Activated CD4-positive, alpha-beta T cell treated with anti-CD3 and anti-CD28 coated beads, Interleukin-2, amount 50 U/mL, for 24 hours (primary cell): ENCODE results near the gene IQUB.
A peak's percentile ranks its signal among the peaks of the same experiment; 100 is the strongest.
"Not testable (repeated sequence)": the region's sequence is repeated elsewhere in the genome, so short reads cannot be mapped to it uniquely, and the experiment has no call there.

ENCODE experiments used
- DNase-seq, 2 donors: peaks; one replicate each; pipeline ENCODE4 v3.0.0-alpha.2; 2020; ENCODE audit warnings: low read depth in 1 of 2, low spot score in 1 of 2

IQUB gene

DNA sequence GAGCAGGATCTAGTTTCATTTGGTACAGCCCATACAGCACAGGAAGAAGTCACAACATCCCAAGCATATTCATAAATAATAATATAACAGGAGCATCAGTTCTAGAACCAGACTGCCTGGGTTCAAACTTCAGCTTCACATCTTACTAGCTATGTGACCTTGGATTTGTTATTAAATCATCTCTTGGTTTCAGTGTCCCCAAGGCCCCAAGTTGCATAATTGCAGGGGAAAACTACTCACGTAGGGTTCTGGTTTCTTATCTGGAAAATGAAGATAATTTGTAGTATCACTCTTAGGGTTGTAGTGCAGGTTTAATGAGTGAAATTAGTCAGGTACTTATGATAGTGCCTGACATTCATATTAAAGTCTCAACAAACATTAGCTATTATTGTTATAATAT, 5.5 kb upstream of the IQUB start:
- DNase-seq: no peak

DNA sequence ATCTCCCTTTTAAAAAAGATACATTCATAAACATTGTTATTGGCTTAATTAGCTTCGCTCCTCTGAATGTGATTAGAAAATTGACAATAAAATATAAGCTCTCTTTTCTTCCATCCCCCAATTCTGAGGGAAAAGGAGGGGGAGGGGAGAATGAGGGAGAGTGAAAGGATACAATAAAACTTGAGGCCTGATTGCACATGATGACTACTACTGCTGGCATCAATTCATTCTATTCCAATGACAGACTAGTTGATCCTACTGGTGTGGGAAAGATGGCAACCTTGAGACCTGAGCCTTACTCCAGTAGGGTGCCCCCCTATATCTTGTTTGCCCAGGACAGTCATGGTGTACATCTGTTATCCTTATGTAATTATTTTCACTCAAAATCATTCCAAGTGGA, 4.5 kb upstream of the IQUB start:
- no peak for DNase-seq

DNA sequence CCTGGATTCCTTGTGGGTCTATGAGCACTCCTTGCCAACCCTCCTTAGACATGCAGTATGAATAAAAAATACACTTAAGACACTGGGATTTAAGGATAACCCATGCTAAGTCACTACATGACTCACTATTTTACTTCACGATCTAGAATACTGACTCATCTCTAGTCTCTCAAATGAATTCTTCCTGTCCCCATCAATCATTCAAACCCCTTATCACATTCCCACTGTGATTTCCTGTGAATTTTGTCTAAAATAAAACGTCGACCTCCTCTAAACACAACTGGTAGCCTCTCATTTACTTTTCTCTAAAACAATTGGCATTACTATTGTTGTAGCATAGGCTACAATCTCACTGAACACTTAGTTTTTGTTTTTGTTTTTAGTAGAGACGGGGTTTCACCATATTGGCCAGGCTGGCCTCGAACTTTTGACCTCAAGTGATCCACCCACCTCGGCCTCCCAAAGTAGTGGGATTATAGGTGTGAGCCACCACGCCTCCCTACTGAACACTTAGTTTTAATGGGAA, 3.9 kb upstream of the IQUB start:
- no peak for DNase-seq

DNA sequence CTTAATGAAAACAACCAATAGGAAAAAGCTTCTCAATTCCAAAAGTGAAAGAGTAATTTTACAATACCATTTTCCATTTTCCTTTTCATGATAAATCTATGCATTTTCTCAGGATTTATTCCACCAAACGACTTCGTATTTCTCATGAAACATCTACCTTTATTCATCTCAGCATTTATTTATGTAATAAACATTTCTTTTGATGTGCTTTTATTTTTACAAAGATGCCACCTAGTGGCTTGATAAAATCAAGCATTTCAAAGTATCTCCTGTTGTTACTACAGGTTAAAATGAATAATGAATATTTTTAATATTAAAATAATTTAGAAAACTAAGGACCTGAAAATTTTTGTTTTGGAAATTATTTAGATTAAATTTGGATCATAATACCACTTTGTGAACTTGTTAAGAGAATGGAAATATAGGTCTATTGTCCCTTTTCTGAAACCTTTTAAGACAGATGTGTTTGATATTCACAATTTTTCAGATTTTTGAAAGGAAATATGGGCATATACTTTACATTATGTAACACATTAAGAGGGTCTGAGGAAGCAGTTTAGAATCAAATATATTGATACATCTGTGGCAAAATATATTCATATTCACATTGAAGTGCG, 2.7 kb upstream of the IQUB start:
- DNase-seq: no peak

DNA sequence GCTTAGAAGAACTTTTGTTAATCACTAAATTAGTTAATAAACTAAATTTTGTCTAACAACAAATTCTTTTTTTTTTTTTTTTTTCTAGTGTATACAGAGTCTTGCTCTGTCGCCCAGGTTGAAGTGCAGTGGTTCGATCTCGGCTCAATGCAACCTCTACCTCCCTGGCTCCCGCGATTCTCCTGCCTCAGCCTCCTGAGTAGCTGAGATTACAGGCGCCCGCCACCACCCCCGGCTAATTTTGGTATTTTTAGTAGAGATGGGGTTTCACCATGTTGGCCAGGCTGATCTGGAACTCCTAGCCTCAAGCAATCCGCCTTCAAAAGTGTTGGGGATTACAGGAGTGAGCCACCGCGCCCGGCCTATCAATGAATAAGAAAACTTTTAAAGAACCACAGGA, 1.1 kb upstream of the IQUB start:
- no peak for DNase-seq

DNA sequence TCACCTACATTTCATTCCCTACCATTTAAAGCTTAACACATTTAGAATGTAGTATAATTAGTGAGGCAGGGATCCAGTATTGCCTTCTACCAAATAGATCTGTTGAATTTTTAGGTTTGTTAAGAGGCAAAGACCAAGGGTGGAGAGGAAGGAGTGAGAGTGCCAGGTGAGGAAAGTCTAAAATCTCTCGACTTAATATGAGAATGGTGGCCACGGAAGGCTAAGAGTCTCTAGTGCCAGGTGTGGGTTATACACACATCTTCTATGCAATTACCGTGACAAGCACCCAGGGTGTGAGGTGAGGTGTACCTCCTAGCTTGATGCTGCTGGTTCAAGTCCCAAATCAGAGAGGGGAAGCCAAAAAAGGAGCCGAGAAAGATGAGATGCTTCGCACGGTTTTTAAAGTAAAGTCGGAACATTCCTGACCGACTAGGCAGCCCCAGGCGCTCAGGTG, 439 bp downstream of the IQUB start:
- DNase-seq: no peak

DNA sequence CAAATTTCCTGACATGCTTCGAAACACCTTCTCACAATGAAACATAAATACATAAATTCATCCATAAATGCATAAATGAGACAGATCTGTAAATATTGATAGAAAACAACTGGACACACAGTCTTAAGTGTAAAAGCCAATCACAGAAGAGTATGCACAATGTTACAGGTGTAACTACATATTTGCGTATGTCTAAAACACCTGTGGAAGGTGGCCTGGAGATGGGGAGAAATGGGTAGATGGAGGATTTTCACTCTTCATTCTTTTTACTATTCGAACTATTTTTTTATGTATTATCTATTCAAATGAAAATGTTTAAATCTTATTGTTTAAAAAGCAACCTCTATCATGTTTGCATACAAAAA, 860 bp downstream of the IQUB start:
- DNase-seq: no peak

DNA sequence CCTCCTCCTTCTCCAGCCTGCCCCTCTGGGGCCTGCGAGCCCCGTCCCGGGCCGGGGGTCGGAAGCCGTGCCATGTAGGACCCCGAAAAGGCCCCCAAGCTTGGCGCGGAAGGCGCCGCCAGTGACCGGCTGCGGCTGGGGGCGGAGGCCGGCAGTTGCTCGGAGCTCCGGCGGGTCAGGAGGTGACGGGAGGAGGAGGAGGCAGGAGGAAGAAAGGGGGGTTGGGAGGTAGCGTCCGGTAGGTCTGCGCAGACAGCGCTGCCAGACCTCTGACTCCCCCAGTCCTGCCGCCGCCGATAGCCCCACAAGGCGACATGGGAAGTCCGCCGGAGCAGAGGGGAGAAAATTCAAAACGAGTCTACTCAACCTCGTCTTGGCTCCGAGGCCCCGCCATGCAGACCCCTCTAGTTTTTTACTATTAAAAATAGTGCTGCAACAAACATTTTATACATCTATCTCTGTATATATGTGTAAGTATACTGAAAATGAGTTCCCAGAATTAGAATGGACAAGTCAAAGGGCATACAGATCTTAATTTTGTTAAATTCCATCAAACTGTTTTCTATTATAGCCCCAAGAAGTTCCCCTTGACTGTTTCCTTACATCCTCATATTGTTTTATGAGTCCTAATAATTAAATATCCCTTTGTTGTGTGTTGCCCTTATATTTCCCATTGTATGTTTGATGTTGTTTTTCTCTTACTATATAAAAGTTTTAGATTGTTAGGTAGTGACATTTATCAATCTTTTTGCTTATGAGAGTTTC, 1.4 kb downstream of the IQUB start:
- DNase-seq: peak in 1 of 2 donors; percentile 6

DNA sequence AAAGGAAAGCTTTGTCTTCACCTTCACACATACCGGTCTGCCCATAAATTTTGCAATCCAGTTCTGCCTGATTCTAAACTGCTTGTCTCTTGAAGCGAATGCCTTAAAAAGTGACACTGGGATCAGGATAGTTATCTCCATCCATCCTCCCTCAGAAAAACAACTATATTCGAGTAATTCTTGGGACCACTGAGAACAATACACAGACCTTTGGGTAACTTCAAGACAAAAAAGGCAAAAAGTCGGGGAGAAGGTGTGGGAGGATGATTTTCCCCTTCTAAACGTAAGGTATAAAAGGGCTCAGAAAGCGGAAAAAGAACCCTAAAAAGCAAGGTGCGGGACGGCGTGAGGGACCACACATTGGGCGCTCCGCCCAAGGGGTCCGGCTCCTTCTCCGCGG, 2.1 kb downstream of the IQUB start:
- not testable (repeated sequence) for DNase-seq

DNA sequence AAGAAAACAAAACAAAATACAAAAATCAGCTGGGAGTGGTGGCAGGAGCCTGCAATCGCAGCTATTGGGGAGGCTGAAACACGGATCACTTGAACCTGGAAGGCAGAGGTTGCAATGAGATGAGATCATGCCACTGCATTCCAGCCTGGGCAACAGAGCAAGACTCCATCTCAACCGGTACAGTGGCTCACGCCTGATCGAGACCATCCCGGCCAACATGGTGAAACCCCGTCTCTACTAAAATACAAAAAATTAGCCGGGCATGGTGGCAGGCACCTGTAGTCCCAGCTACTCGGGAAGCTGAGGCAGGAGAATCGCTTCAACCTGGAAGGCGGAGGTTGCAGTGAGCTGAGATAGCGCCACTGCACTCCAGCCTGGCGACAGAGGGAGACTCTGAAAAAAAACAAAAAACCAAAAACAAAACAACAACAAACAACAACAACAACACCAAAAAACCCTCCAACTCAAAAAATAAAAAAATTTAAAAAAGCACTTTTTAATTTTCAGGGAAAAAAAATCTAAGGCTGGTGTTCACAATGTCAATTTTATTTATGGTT, 4.3 kb downstream of the IQUB start:
- not testable (repeated sequence) for DNase-seq

DNA sequence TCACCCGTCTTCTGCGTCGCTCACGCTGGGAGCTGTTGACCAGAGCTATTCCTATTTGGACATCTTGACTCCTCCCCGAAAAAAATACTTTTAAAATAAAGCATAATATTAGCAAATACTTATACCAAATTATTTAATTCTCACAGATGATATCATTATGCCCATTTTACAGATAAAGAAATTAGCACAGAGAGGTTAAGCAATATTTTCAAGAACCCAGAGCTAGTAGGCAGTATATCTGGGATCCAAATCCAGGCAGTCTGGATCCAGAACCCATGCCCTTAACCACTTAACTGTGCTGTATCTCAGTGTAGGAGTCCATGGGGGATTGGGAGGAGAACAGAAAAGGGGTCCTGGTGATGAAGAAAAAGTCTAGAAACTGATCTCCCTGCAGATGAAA, 6.1 kb downstream of the IQUB start:
- DNase-seq: no peak

DNA sequence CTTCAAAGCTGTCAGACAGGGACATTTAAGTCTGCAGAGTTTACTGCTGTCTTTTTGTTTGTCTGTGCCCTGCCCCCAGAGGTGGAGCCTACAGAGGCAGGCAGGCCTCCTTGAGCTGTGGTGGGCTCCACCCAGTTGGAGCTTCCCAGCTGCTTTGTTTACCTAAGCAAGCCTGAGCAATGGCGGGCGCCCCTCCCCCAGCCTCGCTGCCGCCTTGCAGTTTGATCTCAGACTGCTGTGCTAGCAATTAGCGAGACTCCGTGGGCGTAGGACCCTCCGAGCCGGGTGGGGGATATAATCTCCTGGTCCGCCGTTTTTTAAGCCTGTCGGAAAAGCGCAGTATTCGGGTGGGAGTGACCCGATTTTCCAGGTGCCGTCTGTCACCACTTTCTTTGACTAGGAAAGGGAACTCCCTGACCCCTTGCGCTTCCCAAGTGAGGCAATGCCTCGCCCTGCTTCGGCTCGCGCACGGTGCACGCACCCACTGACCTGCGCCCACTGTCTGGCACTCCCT, 6.6 kb downstream of the IQUB start:
- not testable (repeated sequence) for DNase-seq

DNA sequence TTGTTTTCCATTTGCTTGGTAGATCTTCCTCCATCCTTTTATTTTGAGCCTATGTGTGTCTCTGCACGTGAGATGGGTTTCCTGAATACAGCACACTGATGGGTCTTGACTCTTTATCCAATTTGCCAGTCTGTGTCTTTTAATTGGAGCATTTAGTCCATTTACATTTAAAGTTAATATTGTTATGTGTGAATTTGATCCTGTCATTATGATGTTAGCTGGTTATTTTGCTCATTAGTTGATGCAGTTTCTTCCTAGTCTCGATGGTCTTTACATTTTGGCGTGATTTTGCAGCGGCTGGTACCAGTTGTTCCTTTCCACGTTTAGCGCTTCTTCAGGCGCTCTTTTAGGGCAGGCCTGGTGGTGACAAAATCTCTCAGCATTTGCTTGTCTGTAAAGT, 7.9 kb downstream of the IQUB start:
- not testable (repeated sequence) for DNase-seq

DNA sequence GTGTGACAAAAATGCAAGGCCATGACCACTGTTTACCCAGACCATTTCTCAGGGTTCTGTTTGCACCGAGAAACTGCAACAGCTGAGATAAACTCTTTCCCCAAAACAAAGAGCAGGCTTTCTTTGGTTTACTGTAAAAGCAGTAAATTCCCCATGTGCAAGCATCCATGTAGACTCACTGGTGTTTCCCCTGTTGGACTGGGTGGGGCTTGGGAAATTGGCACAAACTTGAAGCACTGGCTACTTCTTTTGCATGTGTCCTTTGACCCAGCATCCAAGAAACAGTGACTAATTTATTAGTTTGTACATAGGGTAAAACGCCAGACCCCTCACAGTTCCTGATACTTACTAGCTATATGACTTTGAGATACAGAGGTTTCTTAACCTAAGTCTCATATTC, 12.3 kb downstream of the IQUB start:
- no peak for DNase-seq

DNA sequence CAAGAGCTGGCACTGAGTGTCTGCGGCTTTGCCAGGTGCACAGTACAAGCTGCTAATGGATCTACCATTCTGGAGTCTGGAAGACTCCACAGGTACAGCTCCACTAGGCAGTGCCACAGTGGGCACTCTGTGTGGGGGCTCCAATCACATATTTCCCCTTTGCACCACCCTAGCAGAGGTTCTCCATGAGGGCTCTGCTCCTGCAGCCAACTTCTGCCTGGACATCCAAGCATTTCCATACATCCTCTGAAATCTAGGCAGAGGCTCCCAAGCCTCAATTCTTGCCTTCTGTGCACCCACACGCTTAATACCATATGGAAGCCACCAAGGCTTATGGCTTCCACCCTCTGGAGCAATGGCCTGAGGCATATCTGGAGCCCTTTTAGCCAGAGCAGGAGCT, 29.2 kb downstream of the IQUB start:
- DNase-seq: no peak

DNA sequence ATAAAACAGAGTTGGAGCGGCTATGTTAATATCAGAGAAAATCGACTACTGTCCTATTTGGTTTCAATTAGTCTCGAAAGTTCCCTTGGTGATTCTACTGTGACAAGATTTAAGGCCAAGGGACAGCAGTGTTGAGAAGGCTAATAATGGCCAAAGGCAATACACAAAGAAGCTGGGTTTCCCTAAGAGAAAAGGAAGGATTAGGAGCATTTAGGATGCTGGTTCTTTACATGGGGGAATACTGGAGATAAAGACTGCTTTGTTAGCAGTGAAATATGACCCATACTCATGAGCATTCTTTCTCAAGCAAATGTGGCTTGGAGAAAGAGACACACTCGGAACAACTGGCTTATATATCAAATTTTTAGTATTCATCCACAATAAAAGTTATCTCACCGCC, 32.2 kb downstream of the IQUB start:
- no peak for DNase-seq

DNA sequence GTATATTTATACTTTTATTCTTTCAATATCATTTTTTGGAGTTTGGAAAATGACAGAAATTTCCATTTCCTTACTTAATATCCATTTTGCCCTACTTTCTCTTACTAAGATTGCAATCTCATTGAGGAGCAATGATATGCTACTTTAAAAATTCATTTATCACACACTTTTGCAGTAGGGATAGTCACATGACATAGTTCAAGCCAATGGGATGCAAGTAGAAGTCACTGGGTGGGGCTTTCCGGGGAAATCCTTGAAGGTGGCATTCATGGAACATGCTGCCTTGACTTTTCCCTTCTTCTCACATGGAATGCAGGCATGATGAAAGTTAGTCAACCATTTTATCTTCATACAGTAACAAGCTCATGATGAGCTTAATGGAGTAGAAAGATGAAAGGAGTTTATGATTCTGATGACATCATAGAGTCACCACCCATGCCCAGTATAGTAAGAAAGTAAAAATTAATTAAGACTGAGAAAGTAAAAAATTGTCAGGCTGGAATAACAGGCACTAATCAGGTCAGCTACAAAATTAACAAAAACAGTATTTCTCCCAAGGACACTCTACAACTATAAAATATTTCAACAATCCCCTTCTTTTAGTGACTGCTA, 33.4 kb downstream of the IQUB start:
- DNase-seq: no peak

DNA sequence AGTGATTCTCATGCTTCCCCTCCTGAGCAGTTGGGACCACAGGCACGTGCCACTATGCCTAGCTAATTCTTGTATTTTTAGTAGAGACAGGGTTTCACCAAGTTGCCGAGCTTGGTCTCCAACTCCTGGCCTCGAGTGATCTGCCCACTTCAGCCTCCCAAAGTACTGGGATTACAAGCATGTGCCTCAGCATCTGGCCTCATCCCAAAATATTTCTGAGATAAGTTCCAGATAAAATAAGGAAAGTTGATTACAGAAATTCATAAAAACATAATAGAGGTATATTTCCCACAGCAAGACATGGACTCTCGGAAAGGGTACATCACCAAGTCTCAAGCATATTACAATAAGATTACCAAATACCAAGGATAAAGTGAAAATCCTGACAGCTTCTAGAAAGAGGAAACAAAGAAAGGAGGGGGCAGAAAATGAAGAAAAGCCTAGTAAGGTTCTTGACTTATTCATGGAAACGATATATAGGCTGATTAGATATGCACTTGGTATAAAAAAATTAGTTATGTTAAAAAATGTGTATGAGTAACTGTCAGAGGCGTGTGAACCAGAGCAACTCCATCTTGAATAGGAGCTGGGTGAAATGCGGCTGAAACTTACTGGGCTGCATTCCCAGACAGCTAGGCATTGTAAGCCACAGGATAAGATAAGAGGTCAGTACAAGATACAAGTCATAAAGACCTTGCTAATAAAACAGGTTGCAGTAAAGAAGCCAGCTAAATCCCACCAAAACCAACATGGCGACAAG, 35.0 kb downstream of the IQUB start:
- DNase-seq: no peak

DNA sequence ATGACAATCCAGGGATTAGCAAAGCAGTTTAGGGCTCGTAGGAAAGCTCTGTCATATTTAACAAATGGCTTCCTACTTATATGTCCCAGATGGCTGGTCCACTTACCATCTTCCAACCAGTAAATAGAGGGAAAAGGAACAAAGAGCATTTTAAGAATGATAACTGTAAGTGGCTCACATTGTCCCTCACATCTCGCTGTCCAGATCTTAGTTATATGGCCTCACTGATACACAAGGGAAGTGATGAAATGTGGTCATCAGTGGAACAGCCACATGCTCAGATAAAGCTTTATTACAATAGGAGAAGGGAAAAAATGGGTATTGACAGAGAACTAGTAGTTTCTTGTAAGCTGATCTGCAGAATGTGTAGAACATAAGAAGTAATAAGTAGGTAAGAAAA, 35.8 kb downstream of the IQUB start:
- no peak for DNase-seq

DNA sequence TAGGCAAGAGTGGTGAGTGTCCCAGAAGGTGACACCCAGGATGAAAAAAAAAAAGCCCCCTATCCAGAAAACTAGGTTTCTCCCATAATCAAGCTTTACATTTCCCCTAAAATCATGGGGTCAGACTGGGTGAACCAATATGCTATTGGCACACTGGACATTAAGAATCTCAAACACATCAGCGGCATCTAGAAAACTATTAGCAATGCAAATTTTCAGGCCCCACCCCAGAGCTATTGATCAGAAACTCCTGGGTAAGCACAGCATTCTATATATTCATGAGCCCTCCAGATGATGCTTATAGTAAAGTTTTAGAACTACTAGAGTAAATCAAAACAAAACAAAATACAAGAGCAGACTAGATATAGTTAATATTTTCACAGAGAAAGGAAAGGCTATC, 36.4 kb downstream of the IQUB start:
- no peak for DNase-seq

DNA sequence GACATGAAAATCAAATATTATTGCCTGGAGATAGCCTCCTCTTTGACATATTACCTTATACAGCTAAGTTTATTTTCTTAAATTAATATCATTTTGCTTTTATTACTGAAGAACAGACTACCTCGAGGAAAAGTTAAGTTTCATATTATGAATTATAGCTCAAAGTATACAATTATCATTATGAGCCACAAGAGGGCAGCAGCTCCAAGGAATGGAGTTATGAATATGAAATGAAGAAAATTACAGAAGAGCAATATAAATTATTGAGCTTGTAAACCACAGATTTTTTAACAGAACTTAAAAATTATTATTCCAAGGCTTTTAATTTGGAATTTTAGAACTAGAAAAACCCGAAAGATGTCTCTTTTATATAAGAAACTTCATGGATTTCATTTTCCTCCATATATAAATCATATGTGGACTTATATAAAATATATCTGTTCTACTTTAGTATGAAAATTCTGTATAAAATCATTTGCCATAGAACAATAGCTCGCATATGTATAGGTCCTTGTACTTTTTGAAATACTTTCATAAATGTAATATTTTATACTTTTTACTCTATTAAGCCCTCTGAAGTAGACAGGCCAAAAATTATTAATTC, 40.1 kb downstream of the IQUB start:
- peak in 1 of 2 donors; percentile 9 for DNase-seq
